NCI-H2107 treated with DMSO at 0.1 percent for 48 hours (cell line): ENCODE results near the gene TNFSF13.

ENCODE experiments used
- DNase-seq: peaks from one replicate; lab custom pipeline; 2025; ENCODE audit not compliant: unreplicated experiment; lab: John Stamatoyannopoulos, UW

The TNFSF13 gene, protein sequence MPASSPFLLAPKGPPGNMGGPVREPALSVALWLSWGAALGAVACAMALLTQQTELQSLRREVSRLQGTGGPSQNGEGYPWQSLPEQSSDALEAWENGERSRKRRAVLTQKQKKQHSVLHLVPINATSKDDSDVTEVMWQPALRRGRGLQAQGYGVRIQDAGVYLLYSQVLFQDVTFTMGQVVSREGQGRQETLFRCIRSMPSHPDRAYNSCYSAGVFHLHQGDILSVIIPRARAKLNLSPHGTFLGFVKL

DNA sequence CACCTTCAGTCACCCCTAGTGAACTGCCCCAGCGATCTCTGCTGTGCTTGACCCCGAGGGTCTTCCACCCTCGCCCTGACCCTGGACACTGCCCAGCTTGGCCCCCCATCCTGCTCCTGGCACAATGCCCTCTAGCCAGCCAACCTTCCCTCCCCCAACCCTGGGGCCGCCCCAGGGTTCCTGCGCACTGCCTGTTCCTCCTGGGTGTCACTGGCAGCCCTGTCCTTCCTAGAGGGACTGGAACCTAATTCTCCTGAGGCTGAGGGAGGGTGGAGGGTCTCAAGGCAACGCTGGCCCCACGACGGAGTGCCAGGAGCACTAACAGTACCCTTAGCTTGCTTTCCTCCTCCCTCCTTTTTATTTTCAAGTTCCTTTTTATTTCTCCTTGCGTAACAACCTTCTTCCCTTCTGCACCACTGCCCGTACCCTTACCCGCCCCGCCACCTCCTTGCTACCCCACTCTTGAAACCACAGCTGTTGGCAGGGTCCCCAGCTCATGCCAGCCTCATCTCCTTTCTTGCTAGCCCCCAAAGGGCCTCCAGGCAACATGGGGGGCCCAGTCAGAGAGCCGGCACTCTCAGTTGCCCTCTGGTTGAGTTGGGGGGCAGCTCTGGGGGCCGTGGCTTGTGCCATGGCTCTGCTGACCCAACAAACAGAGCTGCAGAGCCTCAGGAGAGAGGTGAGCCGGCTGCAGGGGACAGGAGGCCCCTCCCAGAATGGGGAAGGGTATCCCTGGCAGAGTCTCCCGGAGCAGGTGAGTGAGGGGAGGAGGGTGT lies at the start of gene TNFSF13:
Gene TNFSF13, plus strand, starts transcription at position 207 of the 776 bp plus-strand sequence. Its CDS starts 290 bp downstream, at position 497.
- no peak for DNase-seq

DNA sequence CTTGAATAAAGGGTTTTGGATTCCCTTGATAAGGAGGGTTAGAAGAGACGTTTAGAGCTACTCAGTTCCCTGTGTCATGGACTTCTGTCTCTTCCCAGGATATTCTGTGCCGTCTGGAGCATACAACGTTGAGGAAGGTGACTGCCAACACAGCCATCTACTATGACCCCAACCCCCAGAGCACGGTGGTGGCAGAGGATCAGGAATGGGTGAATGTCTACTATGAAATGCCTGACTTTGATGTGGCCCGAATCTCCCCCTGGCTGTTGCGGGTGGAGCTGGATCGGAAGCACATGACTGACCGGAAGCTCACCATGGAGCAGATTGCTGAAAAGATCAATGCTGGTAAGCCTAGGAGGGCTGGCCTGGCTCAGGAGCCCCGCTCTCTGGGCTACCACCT lies 49.7 kb upstream of the TNFSF13 start:
- no peak for DNase-seq

DNA sequence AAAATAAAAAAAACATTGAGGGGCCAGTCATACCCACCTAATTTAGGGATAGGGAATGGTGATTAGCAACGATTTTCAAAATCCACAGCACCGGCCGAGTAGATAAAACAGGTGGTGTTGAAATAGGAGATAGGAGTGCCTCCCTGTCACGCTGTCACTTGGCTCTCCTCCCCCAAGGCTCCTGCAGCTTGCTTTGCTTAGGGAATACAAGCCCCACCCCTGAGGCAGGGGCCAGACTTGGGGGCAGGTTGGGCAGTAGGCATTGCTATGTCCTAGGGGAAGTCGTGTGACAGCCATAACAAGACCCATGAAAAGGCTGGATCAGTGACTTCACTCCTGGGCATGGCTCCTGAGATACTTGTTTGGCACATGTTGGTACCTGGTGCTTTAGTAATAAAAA lies 48.6 kb upstream of the TNFSF13 start:
- DNase-seq = no peak

DNA sequence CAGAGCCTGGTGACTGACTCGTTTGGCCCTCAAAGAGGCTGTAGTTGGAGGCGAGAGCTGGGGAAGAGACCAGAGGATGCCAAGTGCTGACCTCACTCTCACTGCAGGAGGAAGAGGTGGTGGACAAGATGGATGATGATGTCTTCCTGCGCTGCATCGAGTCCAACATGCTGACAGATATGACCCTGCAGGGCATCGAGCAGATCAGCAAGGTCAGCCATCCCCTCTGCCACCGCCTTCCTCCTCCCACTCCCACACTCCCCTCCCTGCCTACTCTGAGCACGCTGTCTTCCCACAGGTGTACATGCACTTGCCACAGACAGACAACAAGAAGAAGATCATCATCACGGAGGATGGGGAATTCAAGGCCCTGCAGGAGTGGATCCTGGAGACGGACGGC lies 47.4 kb upstream of the TNFSF13 start:
- DNase-seq = no peak

DNA sequence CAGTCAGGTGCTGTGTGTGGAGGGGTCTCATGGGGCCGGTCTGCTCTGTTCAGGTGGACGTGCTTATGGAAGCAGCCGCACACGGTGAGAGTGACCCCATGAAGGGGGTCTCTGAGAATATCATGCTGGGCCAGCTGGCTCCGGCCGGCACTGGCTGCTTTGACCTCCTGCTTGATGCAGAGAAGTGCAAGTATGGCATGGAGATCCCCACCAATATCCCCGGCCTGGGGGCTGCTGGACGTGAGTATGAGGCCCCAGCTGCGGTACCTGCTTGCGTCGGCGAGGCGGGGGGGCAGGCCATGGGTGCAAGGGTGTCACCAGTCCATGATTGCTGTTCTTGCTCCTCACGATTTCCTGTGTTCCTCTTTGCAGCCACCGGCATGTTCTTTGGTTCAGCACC lies 46.4 kb upstream of the TNFSF13 start:
- no peak for DNase-seq

DNA sequence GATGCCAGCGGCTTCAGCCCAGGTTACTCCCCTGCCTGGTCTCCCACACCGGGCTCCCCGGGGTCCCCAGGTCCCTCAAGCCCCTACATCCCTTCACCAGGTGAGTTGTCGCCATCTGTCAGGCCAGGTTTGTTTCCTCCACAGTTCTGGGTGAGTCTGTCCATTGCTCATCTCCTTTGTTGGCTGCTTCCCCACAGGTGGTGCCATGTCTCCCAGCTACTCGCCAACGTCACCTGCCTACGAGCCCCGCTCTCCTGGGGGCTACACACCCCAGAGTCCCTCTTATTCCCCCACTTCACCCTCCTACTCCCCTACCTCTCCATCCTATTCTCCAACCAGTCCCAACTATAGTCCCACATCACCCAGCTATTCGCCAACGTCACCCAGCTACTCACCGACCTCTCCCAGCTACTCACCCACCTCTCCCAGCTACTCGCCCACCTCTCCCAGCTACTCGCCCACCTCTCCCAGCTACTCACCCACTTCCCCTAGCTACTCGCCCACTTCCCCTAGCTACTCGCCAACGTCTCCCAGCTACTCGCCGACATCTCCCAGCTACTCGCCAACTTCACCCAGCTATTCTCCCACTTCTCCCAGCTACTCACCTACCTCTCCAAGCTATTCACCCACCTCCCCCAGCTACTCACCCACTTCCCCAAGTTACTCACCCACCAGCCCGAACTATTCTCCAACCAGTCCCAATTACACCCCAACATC lies 45.6 kb upstream of the TNFSF13 start:
- DNase-seq = no peak

DNA sequence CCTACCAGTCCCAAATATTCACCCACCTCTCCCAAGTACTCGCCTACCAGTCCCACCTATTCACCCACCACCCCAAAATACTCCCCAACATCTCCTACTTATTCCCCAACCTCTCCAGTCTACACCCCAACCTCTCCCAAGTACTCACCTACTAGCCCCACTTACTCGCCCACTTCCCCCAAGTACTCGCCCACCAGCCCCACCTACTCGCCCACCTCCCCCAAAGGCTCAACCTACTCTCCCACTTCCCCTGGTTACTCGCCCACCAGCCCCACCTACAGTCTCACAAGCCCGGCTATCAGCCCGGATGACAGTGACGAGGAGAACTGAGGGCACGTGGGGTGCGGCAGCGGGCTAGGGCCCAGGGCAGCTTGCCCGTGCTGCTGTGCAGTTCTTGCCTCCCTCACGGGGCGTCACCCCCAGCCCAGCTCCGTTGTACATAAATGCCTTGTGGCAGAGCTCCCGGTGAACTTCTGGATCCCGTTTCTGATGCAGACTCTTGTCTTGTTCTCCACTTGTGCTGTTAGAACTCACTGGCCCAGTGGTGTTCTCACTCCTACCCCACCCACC lies 44.6 kb upstream of the TNFSF13 start:
- no peak for DNase-seq

DNA sequence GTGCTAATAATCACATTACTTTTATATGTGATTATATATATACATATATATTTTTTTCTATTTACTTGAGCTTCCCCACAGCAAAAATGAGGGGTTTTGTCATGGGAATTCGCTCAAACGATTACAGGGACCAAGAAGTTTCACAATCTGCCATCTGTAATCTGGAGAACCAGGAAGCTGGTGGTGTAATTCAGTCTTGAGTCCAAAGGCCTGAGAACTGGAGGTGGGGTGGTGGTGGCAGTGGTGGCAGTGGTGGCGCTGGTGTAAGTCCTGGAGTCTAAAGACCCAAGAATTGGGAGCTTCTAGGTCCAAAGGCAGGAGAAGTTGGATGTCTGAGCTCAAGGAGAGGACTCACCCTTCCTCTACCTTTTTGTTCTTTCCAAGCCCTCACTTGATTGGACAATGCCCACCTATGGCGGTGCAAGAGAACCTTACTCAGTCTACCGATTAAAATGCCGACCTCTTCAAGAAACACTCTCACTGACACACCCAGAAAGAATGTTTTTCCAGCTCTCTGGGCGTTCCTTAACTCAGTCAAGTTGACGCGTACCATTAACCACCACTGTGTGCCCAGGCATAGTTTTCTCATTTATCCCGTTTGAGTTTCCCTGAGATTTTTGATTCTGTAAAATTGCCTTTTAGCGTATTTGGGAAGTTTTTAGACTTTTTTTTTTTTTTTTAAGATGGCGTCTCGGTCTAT lies 42.5 kb upstream of the TNFSF13 start:
- no peak for DNase-seq

DNA sequence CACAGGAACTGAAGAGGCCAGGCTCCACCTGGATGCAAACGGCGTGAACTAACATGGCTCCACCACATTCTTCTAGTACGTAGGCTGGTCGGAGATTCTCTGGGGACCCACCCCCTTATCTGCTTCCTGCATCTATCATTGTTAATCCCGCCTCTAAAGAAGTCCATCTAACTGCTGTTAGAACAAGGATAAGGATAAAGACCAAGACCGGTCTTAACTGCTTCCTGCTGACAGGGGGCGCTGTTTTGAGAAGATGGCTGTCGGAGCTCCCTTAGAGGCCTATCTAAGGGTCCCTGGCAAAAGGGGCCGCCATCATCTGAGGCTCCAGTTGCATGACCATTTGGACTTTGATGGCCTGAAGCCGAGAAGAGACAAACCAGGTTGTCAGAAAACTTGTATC lies 35.5 kb upstream of the TNFSF13 start:
- DNase-seq = no peak

DNA sequence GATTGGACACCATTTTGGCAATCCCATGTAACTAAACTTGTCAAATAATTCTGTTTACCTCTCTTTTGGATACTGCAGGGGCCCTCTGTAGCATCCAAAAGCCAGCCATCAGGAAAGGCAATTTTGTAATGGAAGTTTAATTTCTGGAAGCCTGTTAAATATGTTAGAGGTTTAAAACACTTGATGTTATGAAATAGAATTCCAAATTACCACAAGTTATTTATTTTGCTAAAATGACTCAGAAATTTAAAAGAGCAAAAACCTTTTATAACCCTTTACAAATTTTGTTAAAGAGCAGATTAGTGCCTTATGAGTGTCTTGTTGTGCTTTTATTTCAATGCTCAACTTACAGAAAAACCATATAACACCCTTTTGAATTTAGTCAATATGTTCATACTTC lies 29.7 kb upstream of the TNFSF13 start:
- no peak for DNase-seq

DNA sequence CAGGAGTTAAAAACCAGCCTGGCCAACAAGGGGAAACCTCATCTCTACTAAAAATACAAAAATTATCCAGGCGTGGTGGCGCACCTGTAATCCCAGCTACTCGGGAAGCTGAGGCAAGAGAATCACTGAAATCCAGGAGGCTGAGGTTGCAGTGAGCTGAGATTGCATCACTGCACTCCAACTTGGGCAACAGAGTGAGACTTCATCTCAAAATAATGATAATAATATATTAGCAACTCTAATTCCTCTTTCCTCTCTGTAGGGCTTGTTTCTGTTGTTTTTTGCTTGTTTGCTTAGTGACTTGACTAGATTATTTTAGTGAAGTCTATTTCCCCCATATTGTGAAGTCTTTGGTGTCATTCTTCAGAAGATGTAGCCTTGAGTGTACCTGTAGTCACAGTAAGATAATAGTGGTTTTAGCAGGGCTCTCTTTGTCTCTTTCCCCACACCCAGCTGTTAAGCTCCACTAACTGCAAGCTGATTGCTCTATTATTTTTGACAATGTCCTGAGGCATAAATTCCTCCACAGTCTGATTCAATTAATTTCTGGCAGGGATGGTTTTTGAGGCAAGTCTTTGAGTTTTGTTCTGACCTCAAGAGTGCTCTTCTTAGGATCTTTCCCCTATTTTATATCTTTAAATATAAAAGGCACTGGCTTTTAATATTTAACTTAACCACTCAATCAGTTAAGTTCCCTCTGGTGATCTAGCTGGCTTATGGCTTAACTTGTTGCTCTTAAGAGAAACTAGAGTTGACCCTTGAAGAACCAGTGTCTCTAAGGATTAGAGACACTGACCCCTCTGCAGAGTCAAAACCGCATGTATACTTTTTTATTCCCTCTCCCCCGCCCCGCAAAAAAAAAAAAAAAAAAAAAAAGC lies 28.3 kb upstream of the TNFSF13 start:
- DNase-seq = no peak

DNA sequence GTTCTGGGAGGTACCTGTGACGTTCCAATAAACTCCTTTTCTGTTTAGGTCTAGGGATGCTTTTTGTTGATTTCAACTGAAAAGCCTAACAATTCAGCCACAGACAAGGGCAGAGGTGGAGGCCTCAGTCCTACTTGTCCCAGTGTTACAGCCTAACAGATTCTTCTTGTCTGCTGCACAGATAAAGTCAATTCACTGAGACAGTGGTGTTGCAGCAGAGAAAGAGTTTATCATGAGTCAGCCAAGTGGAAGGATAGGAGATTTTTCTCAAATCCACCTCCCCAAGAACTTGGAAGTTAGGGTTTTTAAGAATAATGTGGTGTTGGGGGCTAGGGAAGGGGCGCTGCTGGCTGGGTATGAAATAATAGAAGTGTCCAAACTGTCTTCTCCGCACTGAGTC lies 20.5 kb upstream of the TNFSF13 start:
- no peak for DNase-seq

DNA sequence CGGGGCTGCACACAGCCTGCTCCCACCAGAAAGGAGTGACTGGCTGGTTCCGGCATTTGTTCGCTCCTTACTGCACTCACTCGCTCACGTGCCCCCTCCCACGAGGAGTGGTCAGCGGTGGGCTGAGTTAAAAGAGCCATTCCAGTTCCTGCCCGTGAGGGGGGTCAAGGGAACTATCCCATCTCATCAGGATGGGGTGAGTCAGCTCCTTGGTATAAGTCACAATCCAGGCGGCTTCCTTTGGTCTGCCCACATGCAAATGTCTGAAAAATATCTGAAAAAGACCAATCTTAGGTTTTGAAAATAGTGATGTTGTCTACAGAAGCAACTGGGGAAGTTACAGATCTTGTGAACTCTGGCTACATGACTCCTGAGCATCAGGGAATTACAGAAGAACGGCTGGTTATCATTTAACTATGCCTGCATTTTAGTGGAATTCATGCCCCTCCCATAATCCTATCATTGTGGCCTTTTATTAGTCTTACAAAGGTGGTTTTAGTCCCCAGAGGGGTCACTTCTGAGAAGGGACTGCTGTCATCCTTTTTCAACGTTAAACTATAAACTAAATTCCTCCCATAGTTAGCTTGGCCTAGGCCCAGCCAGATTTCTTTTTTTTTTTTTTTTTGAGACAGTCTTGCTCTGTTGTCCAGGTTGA lies 19.5 kb upstream of the TNFSF13 start:
- no peak for DNase-seq

DNA sequence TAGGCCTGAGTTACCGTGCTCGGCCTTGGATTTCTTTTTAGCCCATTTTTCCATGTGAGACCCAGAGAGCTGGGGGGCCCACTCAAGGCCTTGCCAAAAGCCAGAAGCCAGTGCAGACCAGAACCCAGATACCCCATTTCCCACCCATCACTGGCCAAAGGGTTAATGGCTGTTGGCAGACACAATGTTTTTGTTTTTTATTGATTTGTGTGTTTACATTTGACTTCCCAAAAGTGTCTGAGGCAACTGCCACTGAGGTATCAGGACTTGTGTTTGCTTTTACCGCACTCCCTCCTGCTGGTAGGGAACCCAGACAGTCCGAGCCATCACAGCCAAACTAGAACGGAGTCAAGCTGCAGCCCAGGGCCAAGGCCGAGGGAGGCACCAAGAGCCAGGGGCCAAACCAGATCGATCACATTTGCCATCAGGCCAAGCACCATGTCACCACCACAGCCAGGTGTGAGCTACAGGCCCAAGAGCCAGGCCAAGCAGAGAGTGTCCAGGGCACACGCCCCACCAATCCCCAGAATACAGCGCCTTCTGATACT lies 17.4 kb upstream of the TNFSF13 start:
- no peak for DNase-seq

DNA sequence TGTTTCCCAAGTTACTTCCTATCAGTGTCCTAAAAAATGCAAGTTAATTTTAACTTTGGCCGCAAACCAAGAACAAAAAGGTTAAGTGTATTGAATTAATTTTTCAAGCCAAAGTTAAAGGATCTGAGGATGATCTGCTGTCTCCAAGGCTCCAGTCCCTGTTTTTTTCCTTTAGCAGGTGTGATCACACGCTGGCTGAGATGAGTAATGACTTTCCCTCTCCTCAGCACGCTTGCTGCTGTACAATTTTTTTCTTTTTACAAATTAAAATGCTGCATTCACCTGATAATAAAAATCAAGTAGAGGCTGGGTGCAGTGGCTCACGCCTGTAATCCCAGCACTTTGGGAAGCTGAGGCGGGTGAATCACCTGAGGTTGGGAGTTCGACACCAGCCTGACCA lies 13.6 kb upstream of the TNFSF13 start:
- no peak for DNase-seq

DNA sequence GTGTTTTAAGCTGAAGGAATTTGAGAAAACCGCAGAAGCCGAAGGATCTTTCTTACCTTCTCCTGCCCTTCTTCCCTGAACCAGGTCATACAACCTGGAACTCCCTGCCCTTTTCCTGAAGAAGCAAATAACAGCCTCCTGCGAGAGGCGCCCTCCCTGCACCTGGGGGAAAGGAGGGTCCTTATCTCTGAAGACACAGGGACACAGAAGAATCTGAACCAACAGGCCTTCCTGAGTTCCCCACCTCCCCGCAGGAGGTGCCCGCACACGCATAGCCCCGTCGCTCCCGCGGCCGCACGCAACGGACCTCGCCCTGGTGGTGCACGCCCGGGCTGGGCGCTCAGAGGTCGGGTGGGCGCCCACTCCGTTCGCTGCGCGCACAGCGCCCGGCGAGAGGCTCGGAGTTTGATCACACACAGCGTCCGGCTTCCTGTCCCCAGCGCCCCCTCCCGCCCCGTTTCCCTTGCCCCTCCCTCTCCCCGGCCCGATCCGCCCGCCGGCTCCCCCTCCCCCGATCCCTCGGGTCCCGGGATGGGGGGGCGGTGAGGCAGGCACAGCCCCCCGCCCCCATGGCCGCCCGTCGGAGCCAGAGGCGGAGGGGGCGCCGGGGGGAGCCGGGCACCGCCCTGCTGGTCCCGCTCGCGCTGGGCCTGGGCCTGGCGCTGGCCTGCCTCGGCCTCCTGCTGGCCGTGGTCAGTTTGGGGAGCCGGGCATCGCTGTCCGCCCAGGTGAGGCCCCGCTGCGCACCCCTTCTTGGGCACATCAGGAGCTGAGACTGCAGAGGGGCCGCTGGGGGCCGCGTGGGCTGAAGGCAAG lies 9.8 kb upstream of the TNFSF13 start, which contains the start of gene TNFSF12:
Gene TNFSF12, plus strand, starts transcription at position 474 of the 816 bp plus-strand sequence. Its CDS starts 96 bp downstream, at position 570.
- no peak for DNase-seq

DNA sequence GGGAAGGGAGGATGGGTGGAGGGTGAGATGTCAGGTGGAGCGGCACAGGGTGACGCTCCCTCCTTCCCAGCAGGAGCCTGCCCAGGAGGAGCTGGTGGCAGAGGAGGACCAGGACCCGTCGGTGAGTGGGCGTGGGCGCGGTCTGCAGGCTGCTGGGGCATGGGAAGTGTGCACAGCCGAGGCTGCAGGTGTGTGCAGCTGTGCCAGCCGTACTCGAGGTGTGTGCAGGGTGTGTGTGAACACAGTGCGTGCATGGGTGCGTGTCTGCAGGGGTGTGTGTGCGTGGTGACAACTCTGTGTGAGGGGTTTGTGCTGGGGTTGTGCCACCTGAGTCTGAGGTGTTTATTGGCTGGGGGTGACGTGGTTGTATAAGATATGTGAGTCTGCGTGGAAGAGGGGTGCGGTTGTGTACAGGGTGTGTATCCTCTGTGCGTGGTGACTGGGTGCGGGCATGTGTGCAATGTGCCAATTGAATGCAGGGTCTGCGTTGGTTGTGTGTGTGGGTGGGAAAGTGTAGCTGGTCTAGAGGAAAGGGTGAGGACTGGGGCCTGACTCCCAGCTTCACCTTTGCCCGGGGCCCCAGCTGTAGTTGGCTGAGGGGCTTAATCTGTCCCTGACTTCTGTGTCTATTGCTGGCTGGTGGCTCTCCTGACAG lies 9.0 kb upstream of the TNFSF13 start:
- DNase-seq = no peak

DNA sequence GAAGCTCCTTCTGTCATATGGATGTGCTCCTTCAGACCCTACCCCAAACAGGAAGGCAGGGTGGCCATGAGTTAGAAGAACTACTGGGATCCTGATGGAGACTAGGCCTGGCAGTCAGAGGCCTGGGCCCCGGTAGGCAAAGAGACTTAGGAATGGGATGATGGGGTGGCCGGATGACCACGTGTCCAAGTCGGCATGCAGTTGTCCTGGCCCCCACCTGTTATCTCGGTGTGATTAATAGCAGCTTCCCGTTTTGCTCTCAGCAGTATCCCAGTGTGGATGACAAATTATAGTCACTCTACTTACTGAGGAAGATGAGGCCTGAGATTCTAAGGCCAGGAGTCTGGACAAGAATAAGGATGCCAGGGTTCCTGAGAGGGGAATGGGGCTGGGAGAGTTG lies 8.2 kb upstream of the TNFSF13 start:
- DNase-seq = no peak
